ENCODE measurements around the gene TVP23A.

TVP23A gene

DNA sequence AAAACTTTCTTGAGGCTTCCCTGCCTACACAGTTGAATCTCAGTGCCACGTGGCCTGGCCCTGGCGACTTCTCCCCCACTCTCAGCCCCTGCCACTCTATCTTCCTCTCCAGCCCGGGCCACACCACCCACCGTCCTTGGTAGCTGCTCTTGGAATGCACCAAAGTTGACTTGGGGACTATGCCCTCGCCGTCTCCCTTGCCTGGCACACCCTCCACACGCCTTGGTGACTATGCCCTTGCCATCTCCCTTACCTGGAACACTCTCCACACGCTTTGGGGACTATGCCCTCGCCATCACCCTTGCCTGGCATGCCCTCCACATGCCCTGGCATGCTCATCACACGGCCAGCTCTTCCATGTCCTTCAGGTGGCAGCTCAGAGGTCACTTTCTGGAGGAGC, 15.5 kb upstream of the TVP23A start:
- ChIA-PET POLR2A (no interaction called here), CTCF (no interaction called here)
- Histone ChIP-seq H3K4me1 (ENCODE audit: control insufficient read depth, insufficient read depth, low read length) (no peaks in the 10 kb centered on the region), H3K9me3 (ENCODE audit: control insufficient read depth, insufficient read depth, low read depth, low read length) (no peaks in the 10 kb centered on the region), H3K36me3 (ENCODE audit: control insufficient read depth in 2 of 2, insufficient read depth in 1 of 2, low read length in 2 of 2) (no peaks in the 10 kb centered on the region), H3K27ac (ENCODE audit: extremely low read depth, low read depth, low read length) (no peak overlapping the region), H3K4me3 (ENCODE audit: low read depth, low read length) (no peak overlapping the region)
- no peak for TF ChIP-seq ZNF785 (tag by site-specific recombination; IDR thresholded peaks at IDR 0.05)
- TF ChIP-seq GLIS2 (tag by site-specific recombination; IDR thresholded peaks at IDR 0.05), result no peak
- TF ChIP-seq ZNF16 (tag by site-specific recombination; IDR thresholded peaks at IDR 0.05; ENCODE audit: low read depth), result no peak
- TF ChIP-seq ZNF701 (tag by site-specific recombination; IDR thresholded peaks at IDR 0.05), result no peak
- no peak for TF ChIP-seq ZNF140 (tag by site-specific recombination; IDR thresholded peaks at IDR 0.05)
- TF ChIP-seq ZNF530 (tag by site-specific recombination; IDR thresholded peaks at IDR 0.05; ENCODE audit: low read depth), result no peak
- TF ChIP-seq GFI1B (tag by site-specific recombination; IDR thresholded peaks at IDR 0.05), result no peak
- no peak for TF ChIP-seq ZNF561 (tag by site-specific recombination; IDR thresholded peaks at IDR 0.05; ENCODE audit: borderline replicate concordance)

DNA sequence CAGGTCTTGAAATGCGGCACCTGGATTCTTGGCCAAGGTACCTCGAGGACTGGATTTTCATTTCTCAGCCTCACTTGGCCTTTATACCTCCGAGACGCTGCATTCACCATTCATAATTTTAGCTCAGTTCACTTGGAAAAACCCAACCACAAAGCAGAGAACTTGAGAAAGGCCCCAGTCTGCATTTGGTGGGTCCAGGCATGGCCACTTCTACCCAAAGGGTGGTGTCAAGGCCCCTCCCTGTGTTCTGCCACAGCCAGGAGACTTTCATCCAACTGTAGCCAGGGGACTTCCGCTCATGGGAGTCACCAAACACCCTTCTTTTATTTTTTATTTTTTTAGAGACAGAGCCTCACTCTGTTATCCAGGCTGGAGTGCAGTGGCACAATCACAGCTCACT, 14.7 kb upstream of the TVP23A start:
- Histone ChIP-seq H3K27ac (ENCODE audit: extremely low read depth, low read depth, low read length) (no peak overlapping the region), H3K4me3 (ENCODE audit: low read depth, low read length) (no peak overlapping the region), H3K9me3 (ENCODE audit: control insufficient read depth, insufficient read depth, low read depth, low read length) (no peaks in the 10 kb centered on the region), H3K4me1 (ENCODE audit: control insufficient read depth, insufficient read depth, low read length) (no peaks in the 10 kb centered on the region), H3K36me3 (ENCODE audit: control insufficient read depth in 2 of 2, insufficient read depth in 1 of 2, low read length in 2 of 2) (no peaks in the 10 kb centered on the region)
- TF ChIP-seq, protein P1, sequence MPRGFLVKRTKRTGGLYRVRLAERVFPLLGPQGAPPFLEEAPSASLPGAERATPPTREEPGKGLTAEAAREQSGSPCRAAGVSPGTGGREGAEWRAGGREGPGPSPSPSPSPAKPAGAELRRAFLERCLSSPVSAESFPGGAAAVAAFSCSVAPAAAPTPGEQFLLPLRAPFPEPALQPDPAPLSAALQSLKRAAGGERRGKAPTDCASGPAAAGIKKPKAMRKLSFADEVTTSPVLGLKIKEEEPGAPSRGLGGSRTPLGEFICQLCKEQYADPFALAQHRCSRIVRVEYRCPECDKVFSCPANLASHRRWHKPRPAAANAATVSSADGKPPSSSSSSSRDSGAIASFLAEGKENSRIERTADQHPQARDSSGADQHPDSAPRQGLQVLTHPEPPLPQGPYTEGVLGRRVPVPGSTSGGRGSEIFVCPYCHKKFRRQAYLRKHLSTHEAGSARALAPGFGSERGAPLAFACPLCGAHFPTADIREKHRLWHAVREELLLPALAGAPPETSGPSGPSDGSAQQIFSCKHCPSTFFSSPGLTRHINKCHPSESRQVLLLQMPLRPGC (tag by site-specific recombination; IDR thresholded peaks at IDR 0.05), result no peak
- TF ChIP-seq ZNF416 (tag by site-specific recombination; IDR thresholded peaks at IDR 0.05) (no peak), ZNF501 (tag by site-specific recombination; IDR thresholded peaks at IDR 0.05) (no peak), ZNF785 (tag by site-specific recombination; IDR thresholded peaks at IDR 0.05) (no peak), ZBTB7A (tag by site-specific recombination; IDR thresholded peaks at IDR 0.05; ENCODE audit: low read depth) (no peak), ZNF701 (tag by site-specific recombination; IDR thresholded peaks at IDR 0.05) (no peak), KLF16 (tag by site-specific recombination; IDR thresholded peaks at IDR 0.05) (no peak), ZNF670 (tag by site-specific recombination; IDR thresholded peaks at IDR 0.05; ENCODE audit: low read depth) (no peak), KLF10 (tag by site-specific recombination; IDR thresholded peaks at IDR 0.05) (no peak), ZSCAN30 (tag by site-specific recombination; IDR thresholded peaks at IDR 0.05) (no peak)
- TF ChIP-seq, protein P2, sequence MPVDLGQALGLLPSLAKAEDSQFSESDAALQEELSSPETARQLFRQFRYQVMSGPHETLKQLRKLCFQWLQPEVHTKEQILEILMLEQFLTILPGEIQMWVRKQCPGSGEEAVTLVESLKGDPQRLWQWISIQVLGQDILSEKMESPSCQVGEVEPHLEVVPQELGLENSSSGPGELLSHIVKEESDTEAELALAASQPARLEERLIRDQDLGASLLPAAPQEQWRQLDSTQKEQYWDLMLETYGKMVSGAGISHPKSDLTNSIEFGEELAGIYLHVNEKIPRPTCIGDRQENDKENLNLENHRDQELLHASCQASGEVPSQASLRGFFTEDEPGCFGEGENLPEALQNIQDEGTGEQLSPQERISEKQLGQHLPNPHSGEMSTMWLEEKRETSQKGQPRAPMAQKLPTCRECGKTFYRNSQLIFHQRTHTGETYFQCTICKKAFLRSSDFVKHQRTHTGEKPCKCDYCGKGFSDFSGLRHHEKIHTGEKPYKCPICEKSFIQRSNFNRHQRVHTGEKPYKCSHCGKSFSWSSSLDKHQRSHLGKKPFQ (tag by site-specific recombination; IDR thresholded peaks at IDR 0.05), result no peak
- TF ChIP-seq, protein P3, sequence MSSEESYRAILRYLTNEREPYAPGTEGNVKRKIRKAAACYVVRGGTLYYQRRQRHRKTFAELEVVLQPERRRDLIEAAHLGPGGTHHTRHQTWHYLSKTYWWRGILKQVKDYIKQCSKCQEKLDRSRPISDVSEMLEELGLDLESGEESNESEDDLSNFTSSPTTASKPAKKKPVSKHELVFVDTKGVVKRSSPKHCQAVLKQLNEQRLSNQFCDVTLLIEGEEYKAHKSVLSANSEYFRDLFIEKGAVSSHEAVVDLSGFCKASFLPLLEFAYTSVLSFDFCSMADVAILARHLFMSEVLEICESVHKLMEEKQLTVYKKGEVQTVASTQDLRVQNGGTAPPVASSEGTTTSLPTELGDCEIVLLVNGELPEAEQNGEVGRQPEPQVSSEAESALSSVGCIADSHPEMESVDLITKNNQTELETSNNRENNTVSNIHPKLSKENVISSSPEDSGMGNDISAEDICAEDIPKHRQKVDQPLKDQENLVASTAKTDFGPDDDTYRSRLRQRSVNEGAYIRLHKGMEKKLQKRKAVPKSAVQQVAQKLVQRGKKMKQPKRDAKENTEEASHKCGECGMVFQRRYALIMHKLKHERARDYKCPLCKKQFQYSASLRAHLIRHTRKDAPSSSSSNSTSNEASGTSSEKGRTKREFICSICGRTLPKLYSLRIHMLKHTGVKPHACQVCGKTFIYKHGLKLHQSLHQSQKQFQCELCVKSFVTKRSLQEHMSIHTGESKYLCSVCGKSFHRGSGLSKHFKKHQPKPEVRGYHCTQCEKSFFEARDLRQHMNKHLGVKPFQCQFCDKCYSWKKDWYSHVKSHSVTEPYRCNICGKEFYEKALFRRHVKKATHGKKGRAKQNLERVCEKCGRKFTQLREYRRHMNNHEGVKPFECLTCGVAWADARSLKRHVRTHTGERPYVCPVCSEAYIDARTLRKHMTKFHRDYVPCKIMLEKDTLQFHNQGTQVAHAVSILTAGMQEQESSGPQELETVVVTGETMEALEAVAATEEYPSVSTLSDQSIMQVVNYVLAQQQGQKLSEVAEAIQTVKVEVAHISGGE (tag by site-specific recombination; conservative IDR thresholded peaks at IDR 0.05; ENCODE audit: low read depth), result no peak
- TF ChIP-seq, protein P4, sequence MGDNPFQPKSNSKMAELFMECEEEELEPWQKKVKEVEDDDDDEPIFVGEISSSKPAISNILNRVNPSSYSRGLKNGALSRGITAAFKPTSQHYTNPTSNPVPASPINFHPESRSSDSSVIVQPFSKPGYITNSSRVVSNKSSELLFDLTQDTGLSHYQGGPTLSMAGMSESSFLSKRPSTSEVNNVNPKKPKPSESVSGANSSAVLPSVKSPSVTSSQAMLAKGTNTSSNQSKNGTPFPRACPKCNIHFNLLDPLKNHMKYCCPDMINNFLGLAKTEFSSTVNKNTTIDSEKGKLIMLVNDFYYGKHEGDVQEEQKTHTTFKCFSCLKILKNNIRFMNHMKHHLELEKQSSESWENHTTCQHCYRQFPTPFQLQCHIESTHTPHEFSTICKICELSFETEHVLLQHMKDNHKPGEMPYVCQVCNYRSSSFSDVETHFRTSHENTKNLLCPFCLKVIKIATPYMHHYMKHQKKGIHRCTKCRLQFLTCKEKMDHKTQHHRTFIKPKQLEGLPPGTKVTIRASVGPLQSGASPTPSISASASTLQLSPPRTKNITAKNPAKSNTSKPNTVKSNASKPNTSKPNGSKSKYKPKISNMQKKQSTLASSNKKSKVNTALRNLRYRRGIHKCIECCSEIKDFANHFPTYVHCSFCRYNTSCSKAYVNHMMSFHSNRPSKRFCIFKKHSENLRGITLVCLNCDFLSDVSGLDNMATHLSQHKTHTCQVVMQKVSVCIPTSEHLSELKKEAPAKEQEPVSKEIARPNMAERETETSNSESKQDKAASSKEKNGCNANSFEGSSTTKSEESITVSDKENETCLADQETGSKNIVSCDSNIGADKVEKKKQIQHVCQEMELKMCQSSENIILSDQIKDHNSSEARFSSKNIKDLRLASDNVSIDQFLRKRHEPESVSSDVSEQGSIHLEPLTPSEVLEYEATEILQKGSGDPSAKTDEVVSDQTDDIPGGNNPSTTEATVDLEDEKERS (tag by site-specific recombination; IDR thresholded peaks at IDR 0.05), result no peak
- TF ChIP-seq, protein P5, sequence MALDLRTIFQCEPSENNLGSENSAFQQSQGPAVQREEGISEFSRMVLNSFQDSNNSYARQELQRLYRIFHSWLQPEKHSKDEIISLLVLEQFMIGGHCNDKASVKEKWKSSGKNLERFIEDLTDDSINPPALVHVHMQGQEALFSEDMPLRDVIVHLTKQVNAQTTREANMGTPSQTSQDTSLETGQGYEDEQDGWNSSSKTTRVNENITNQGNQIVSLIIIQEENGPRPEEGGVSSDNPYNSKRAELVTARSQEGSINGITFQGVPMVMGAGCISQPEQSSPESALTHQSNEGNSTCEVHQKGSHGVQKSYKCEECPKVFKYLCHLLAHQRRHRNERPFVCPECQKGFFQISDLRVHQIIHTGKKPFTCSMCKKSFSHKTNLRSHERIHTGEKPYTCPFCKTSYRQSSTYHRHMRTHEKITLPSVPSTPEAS (tag by site-specific recombination; IDR thresholded peaks at IDR 0.05), result no peak
- CTCF ChIA-PET, result no interaction called here
- POLR2A ChIA-PET, result no interaction called here

Data from HEK293 (cell line).